ENCODE results near the gene EFL1. TPM values are rescaled to one million over a fixed set of nuclear protein-coding genes. Genes with fewer than 3 reads are reported as not detected.
"Not testable (repeated sequence)": the region's sequence is repeated elsewhere in the genome, so short reads cannot be mapped to it uniquely, and the experiment has no call there.

The EFL1 gene
- total and polyA plus RNA-seq, 11 donors: 3.5 to 19.2 (median 15.6) TPM

- Histone ChIP-seq H3K4me3 (no peak overlapping the region), H3K9me3 (no peaks in the 10 kb centered on the region), H3K27me3 (no peaks in the 10 kb centered on the region), H3K36me3 (no peaks in the 10 kb centered on the region), H3K4me1 (peaks cover 0 to 16% (median 0%) of the 10 kb centered on the region in 12 donors), H3K27ac (peak overlapping the region in 1 of 12 donors; percentile 42)
- intact Hi-C loops (cut with DNase I): no loop called here
- no peak for DNase-seq
- WGBS, 4 donors: 94 to 95% (median 95%) methylated on average over 13 of the region's 13 CpGs
- no peak for TF ChIP-seq POLR2A (IDR thresholded peaks at IDR 0.05)
- TF ChIP-seq CTCF (IDR thresholded peaks at IDR 0.05): no peak
- no peak for ATAC-seq
These were observed 35.5 kb upstream of the EFL1 start for GRCh38 chr15:82298032-82298431.

GRCh38 chr15:82297546-82297945 lies 35.0 kb upstream of the EFL1 start:
- Histone ChIP-seq H3K4me1 (peaks cover 0 to 16% (median 0%) of the 10 kb centered on the region in 12 donors), H3K9me3 (no peaks in the 10 kb centered on the region), H3K27me3 (no peaks in the 10 kb centered on the region), H3K27ac (no peak overlapping the region), H3K4me3 (no peak overlapping the region), H3K36me3 (no peaks in the 10 kb centered on the region)
- no peak for TF ChIP-seq POLR2A (IDR thresholded peaks at IDR 0.05)
- no peak for TF ChIP-seq CTCF (IDR thresholded peaks at IDR 0.05)
- DNase-seq: no peak
- no peak for ATAC-seq
- intact Hi-C loops (cut with DNase I): no loop called here
- WGBS, 4 donors: 91 to 95% (median 94%) methylated on average over 5 of the region's 5 CpGs

- TF ChIP-seq POLR2A (IDR thresholded peaks at IDR 0.05) (no peak), CTCF (IDR thresholded peaks at IDR 0.05) (no peak)
- no peak for DNase-seq
- H3K4me1 ChIP-seq: no peaks in the 10 kb centered on the region
- no peak overlapping the region for H3K27ac ChIP-seq
- ATAC-seq: no peak
- H3K4me3 ChIP-seq: no peak overlapping the region
- H3K9me3 ChIP-seq: no peaks in the 10 kb centered on the region
- 52 to 64% (median 59%) methylated on average over 8 to 11 of the region's 11 CpGs for WGBS, 4 donors
- H3K36me3 ChIP-seq: no peaks in the 10 kb centered on the region
- no peaks in the 10 kb centered on the region for H3K27me3 ChIP-seq
- intact Hi-C loops (cut with DNase I): no loop called here
These were observed 31.6 kb upstream of the EFL1 start for GRCh38 chr15:82294061-82294690.

DNA sequence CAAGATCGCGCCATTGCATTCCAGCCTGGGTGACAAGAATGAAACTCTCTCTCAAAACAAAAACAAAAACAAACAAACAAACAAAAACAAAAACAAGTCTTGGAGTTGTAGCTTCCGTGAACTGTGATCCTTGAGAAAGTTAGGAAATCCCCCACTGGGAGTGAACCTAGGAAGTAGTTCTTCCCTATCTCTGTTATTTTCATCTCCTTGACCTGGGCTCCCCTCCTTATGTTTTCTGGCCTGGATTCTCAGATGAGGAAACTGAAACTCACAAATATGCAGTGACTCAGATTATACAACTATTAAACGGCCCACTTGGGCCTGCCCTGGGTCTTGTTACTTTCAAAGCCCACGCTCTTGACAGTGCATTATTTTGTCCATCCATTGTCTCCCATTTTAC lies 29.7 kb upstream of the EFL1 start:
- ATAC-seq (no peak), DNase-seq (no peak)
- H3K9me3 ChIP-seq: no peaks in the 10 kb centered on the region
- 79 to 86% (median 82%) methylated on average over 5 of the region's 5 CpGs for WGBS, 4 donors
- no peak overlapping the region for H3K27ac ChIP-seq
- intact Hi-C loops (cut with DNase I): no loop called here
- H3K4me1 ChIP-seq: no peaks in the 10 kb centered on the region
- no peaks in the 10 kb centered on the region for H3K36me3 ChIP-seq
- TF ChIP-seq POLR2A (IDR thresholded peaks at IDR 0.05) (no peak), CTCF (IDR thresholded peaks at IDR 0.05) (no peak)
- no peaks in the 10 kb centered on the region for H3K27me3 ChIP-seq
- no peak overlapping the region for H3K4me3 ChIP-seq

DNA sequence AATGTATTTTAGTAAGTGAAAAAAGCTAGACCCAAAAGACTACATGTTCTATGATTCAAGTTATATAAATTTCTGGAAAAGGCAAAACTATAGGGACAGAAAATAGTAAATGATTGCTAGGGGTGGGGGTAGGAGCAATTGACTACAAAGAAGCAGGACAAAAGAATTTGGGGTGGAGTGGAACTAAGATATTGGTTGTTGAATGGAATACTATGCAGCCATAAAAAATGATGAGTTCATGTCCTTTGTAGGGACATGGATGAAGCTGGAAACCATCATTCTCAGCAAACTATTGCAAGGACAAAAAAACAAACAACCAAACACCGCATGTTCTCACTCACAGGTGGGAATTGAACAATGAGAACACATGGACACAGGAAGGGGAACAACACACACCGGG lies 25.7 kb upstream of the EFL1 start:
- WGBS, 4 donors: 69 to 86% (median 83%) methylated on average over 2 of the region's 2 CpGs
- not testable (repeated sequence) for H3K9me3 ChIP-seq

GRCh38 chr15:82286475-82286874 lies 23.9 kb upstream of the EFL1 start:
- H3K4me3 ChIP-seq: not testable (repeated sequence)
- 71 to 76% (median 72%) methylated on average over 4 of the region's 4 CpGs for WGBS, 4 donors

More for the DNA sequence above, 25.7 kb upstream of the EFL1 start:
- H3K27ac ChIP-seq; H3K4me1 ChIP-seq; intact Hi-C loops (cut with DNase I); H3K36me3 ChIP-seq; H3K4me3 ChIP-seq; ATAC-seq; DNase-seq; H3K27me3 ChIP-seq: not testable (repeated sequence)

GRCh38 chr15:82284381-82284780 lies 21.8 kb upstream of the EFL1 start:
- H3K4me1 ChIP-seq; DNase-seq; intact Hi-C loops (cut with DNase I); ATAC-seq; H3K27ac ChIP-seq; H3K27me3 ChIP-seq; H3K36me3 ChIP-seq; H3K4me3 ChIP-seq; H3K9me3 ChIP-seq: not testable (repeated sequence)
- WGBS, 4 donors: 65 to 100% (median 84%) methylated on average over 1 to 2 of the region's 2 CpGs

More at GRCh38 chr15:82286475-82286874, 23.9 kb upstream of the EFL1 start:
- H3K36me3 ChIP-seq; DNase-seq; H3K9me3 ChIP-seq; H3K27me3 ChIP-seq; ATAC-seq; H3K4me1 ChIP-seq; intact Hi-C loops (cut with DNase I): not testable (repeated sequence)
- H3K27ac ChIP-seq: peak overlapping the region in 1 of 12 donors; percentile 48

Data from heart left ventricle (tissue), 16 donors.